Stimulated activated CD8-positive, alpha-beta memory T cell treated with anti-CD3 and anti-CD28 coated beads, Interleukin-12 subunit alpha, Interleukin-12 subunit beta, amount 100 ng/mL, for 24 hours (primary cell): ENCODE measurements around the gene ACAP3.

ENCODE experiments used
- DNase-seq: peaks from one replicate; pipeline ENCODE4 v3.0.0-alpha.2; 2020; ENCODE audit errors: extremely low read depth

ACAP3 gene

DNA sequence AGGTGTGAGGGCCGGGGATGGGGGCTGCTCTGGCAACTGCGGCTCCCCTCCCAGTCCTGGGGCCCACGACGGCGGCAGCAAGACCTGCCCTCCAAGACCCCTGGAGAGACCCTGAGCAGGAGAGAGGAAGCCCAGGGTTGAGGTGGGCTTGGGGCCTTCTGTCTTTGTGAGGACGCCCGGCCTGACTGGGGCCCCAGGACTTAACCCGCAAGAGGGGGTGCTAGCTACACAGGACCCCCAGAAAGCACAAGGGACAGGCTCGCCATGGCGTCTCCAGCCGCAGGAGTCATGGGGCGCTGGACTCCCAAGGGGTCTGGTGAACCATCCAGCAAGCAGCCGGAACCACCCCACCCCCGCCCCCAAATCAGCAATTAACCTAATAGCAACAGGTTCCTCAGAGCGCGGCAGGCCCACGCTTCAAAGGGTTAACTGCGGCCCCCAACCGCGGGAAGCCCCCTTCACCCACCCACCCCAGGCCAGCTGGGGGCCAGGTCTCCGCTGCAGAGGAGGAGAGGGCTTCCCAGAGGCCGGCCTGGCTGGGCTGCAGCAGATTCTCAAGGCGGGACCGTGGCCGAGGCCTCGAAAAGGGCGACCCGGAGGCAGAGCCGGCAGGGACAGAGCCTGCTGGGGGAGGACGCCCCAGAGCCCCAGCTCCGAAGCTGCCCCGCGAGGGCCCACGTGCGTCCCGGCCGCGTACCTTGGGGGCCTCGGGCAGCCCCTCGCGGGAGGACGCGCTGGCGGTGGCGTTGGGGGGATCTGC lies 61.7 kb downstream of the ACAP3 start:
- DNase-seq: no peak

DNA sequence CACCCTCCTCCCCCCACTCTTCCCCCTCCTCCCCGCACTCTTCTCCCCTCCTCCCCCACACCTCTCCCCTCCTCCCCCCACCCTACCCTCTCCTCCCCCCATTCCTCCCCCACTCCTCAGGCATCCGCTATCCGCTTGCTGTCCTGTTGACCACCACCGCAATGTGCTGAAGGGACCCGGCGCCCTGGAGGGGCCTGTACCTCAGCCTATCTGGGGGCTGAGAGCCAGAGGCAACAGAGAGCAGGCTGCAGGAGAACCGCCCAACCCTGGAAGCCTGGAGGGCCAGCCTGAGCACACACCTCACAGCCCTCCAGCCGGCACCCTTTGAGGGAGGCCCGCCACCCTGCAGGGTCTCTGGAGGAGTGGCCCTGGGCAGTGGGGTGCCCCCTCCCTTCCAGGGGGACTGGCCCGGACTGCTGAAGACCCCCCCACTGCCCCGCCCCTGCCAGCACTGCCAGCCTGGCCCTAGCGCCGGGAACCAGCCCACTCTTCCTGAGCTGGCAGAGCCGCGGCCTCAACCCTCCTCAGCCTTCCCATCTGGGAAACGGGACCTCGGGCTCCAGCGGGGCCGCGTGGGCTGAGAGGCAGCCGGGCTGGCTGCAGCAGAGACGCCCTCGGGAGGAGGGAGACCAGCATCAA lies 62.4 kb downstream of the ACAP3 start:
- DNase-seq: no peak

GRCh38 chr1:1244192-1244811 lies 63.4 kb downstream of the ACAP3 start:
- DNase-seq: no peak

GRCh38 chr1:1243807-1244191 lies 63.9 kb downstream of the ACAP3 start:
- DNase-seq: no peak

- DNase-seq: no peak
These were observed 64.5 kb downstream of the ACAP3 start for GRCh38 chr1:1243266-1243660.

- DNase-seq: no peak
These were observed 65.1 kb downstream of the ACAP3 start for GRCh38 chr1:1242461-1243265.
